GM19452 (cell line): Measurements from ENCODE around the gene NTPCR.

Source experiments
- ATAC-seq: cut with Tn5 transposase; IDR thresholded peaks from one replicate; pipeline ENCODE4 v1.9.1; 2021; ENCODE audit not compliant: unreplicated experiment

The NTPCR gene

GRCh38 chr1:232956081-232956480 lies 5.7 kb downstream of the NTPCR start:
- ATAC-seq = no peak

- ATAC-seq = no peak
These were observed 7.7 kb downstream of the NTPCR start for GRCh38 chr1:232958067-232958466.

GRCh38 chr1:232962761-232963745 lies 12.6 kb downstream of the NTPCR start:
- no peak for ATAC-seq

- no peak for ATAC-seq
These were observed 14.2 kb downstream of the NTPCR start for GRCh38 chr1:232964601-232965000.

GRCh38 chr1:232965124-232965911 lies 14.9 kb downstream of the NTPCR start:
- no peak for ATAC-seq

GRCh38 chr1:232965912-232966217 lies 15.5 kb downstream of the NTPCR start:
- ATAC-seq = no peak

GRCh38 chr1:232966663-232967062 lies 16.3 kb downstream of the NTPCR start:
- ATAC-seq = no peak

- no peak for ATAC-seq
These were observed 18.0 kb downstream of the NTPCR start for GRCh38 chr1:232968391-232968790.

GRCh38 chr1:232968965-232969364 lies 18.6 kb downstream of the NTPCR start:
- no peak for ATAC-seq

- no peak for ATAC-seq
These were observed 19.4 kb downstream of the NTPCR start for GRCh38 chr1:232969799-232970198.

GRCh38 chr1:232970508-232970907 lies 20.1 kb downstream of the NTPCR start:
- ATAC-seq = no peak

- no peak for ATAC-seq
These were observed 23.5 kb downstream of the NTPCR start for GRCh38 chr1:232973652-232974611.

GRCh38 chr1:232974971-232975370 lies 24.6 kb downstream of the NTPCR start:
- no peak for ATAC-seq

- ATAC-seq = no peak
These were observed 27.8 kb downstream of the NTPCR start for GRCh38 chr1:232978091-232978634.

GRCh38 chr1:232978815-232979214 lies 28.4 kb downstream of the NTPCR start:
- ATAC-seq = no peak

- no peak for ATAC-seq
These were observed 29.1 kb downstream of the NTPCR start for GRCh38 chr1:232979558-232979957.

- no peak for ATAC-seq
These were observed 30.1 kb downstream of the NTPCR start for GRCh38 chr1:232980355-232980978.

- no peak for ATAC-seq
These were observed 30.7 kb downstream of the NTPCR start for GRCh38 chr1:232980986-232981560.

GRCh38 chr1:232982238-232982944 lies 32.0 kb downstream of the NTPCR start:
- ATAC-seq = no peak
